K562 (cell line): Measurements from ENCODE around the gene TIMM50. TPM values are rescaled to one million over a fixed set of nuclear protein-coding genes. Genes with fewer than 3 reads are reported as not detected.

Experiments used
- HEY1 ChIP-seq: fragments of 250-450 bp; sonication (Bioruptor Pico); IDR thresholded peaks from 2 replicates; pipeline ENCODE4 v1.5.0; 2020; ENCODE audit warnings: mild to moderate bottlenecking, moderate library complexity, borderline replicate concordance
- MBD2 ChIP-seq: sonication (generic); IDR thresholded peaks from 2 replicates; pipeline ENCODE4 v1.6.1; 2016; ENCODE audit warnings: low read depth, borderline replicate concordance
- ZNF318 ChIP-seq, 2 experiments: fragments of 450-650 bp; IDR thresholded peaks; 2 replicates each; pipeline ENCODE4 v1.6.1; 2016; ENCODE audit warnings: mild to moderate bottlenecking in 2 of 2, borderline replicate concordance in 1 of 2, low read depth in 1 of 2, moderate library complexity in 1 of 2
- polyA plus RNA-seq, 8 experiments: library from polyadenylated mRNA; depleted of rRNA in 4 of 8; stranded (reverse) in 5 of 8; unstranded in 3 of 8; fragments of >200 nt; fragmentation: Nextera tagmentation in 2 of 8; fragmentation: Illumina TruSeq in 1 of 8; extraction: Ambion mirVana in 2 of 8; extraction: Trizol in 1 of 8; gene quantifications; 2 replicates each; pipeline versions ENCODE4 v1.2.1 to v1.2.3, GENCODE V29; 2011 to 2014; ENCODE audit warnings: inconsistent platforms in 1 of 8, missing spikeins in 1 of 8
- total RNA-seq, 7 experiments: library from RNA; depleted of rRNA in 6 of 7; stranded (reverse); fragments of >200 nt in 6 of 7; fragmentation: Illumina TruSeq in 2 of 7; extraction: Trizol in 2 of 7; gene quantifications; 2 replicates each; pipeline versions ENCODE4 v1.2.1 to v1.2.3, GENCODE V29; 2011 to 2021; ENCODE audit warnings: low replicate concordance in 1 of 7
- TF ChIP-seq, protein P1 (sequence below): fragments of 450-650 bp; IDR thresholded peaks from 2 replicates; pipeline ENCODE4 v1.6.1; 2018; ENCODE audit not compliant: partially characterized antibody
- TF ChIP-seq, protein P2 (sequence below): IDR thresholded peaks from 3 replicates; pipeline ENCODE4 v1.6.1; 2011; ENCODE audit warnings: borderline replicate concordance, mild to moderate bottlenecking; ENCODE audit not compliant: insufficient read length, insufficient read depth

TIMM50 gene
- total and polyA plus RNA-seq, 9 of the 15 experiments (the other 6 are each of a cell fraction or from before 2014, with no cell fraction given): 28.3 to 221 (median 170) TPM

- TF ChIP-seq ZNF318 (IDR thresholded peaks at IDR 0.05; ENCODE audit: borderline replicate concordance in 1 of 2, low read depth in 1 of 2): no peak
- TF ChIP-seq, protein P1, sequence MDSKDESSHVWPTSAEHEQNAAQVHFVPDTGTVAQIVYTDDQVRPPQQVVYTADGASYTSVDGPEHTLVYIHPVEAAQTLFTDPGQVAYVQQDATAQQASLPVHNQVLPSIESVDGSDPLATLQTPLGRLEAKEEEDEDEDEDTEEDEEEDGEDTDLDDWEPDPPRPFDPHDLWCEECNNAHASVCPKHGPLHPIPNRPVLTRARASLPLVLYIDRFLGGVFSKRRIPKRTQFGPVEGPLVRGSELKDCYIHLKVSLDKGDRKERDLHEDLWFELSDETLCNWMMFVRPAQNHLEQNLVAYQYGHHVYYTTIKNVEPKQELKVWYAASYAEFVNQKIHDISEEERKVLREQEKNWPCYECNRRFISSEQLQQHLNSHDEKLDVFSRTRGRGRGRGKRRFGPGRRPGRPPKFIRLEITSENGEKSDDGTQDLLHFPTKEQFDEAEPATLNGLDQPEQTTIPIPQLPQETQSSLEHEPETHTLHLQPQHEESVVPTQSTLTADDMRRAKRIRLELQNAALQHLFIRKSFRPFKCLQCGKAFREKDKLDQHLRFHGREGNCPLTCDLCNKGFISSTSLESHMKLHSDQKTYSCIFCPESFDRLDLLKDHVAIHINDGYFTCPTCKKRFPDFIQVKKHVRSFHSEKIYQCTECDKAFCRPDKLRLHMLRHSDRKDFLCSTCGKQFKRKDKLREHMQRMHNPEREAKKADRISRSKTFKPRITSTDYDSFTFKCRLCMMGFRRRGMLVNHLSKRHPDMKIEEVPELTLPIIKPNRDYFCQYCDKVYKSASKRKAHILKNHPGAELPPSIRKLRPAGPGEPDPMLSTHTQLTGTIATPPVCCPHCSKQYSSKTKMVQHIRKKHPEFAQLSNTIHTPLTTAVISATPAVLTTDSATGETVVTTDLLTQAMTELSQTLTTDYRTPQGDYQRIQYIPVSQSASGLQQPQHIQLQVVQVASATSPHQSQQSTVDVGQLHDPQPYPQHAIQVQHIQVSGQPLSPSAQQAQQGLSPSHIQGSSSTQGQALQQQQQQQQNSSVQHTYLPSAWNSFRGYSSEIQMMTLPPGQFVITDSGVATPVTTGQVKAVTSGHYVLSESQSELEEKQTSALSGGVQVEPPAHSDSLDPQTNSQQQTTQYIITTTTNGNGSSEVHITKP: no peak
- TF ChIP-seq, protein P2, sequence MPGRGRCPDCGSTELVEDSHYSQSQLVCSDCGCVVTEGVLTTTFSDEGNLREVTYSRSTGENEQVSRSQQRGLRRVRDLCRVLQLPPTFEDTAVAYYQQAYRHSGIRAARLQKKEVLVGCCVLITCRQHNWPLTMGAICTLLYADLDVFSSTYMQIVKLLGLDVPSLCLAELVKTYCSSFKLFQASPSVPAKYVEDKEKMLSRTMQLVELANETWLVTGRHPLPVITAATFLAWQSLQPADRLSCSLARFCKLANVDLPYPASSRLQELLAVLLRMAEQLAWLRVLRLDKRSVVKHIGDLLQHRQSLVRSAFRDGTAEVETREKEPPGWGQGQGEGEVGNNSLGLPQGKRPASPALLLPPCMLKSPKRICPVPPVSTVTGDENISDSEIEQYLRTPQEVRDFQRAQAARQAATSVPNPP: no peak
- TF ChIP-seq MBD2: peak; percentile 47; the same call in 1 of the 2 replicates
- TF ChIP-seq HEY1 (CRISPR knock-in tag): no peak
Measured at GRCh38 chr19:39532233-39533002, 51.8 kb downstream of the TIMM50 start, which contains the start of gene EID2B (continued).
